GM12873 (cell line): ENCODE results near the gene XRRA1.

Experiments used
- TF ChIP-seq, protein P1 (sequence below): IDR thresholded peaks from 2 replicates; pipeline ENCODE4 v1.5.1; 2012; ENCODE audit warnings: low read depth, mild to moderate bottlenecking, moderate library complexity, low read length, control low read depth; ENCODE audit not compliant: insufficient read depth; ENCODE audit errors: missing control alignments

XRRA1 gene

DNA sequence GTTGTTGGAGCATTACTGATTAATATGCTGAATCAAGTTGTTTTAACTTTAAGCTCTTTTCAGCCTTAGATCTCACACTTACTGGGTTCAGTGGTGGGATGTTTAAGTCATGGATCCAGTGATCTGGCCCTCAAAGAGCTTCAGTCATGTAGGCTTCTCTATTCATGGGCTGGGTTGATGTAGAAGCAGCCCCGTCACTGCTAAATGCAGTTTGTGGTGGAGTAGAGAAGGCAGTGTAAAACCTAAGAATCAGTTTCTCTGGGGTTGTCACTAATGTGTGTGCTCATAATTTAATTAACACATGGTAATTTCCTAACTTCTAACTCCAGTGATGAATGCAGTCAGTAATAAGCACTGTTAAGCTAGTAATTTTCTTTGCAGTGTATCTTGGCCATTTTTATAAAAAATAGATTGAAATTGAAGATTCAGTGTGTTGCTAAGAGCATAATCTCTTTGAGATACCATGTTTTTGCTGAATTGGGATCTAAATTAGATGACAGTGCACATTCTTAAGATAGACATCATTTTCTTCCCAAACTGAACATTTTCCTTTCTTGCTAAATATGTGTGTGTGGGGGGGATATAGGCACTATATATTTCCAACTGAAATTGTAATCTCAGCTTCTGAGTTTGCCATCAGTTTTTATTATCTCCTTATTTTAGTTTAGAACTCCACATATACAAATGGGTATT is 9.2 kb upstream of the XRRA1 start:
- TF ChIP-seq, protein P1, sequence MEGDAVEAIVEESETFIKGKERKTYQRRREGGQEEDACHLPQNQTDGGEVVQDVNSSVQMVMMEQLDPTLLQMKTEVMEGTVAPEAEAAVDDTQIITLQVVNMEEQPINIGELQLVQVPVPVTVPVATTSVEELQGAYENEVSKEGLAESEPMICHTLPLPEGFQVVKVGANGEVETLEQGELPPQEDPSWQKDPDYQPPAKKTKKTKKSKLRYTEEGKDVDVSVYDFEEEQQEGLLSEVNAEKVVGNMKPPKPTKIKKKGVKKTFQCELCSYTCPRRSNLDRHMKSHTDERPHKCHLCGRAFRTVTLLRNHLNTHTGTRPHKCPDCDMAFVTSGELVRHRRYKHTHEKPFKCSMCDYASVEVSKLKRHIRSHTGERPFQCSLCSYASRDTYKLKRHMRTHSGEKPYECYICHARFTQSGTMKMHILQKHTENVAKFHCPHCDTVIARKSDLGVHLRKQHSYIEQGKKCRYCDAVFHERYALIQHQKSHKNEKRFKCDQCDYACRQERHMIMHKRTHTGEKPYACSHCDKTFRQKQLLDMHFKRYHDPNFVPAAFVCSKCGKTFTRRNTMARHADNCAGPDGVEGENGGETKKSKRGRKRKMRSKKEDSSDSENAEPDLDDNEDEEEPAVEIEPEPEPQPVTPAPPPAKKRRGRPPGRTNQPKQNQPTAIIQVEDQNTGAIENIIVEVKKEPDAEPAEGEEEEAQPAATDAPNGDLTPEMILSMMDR: no peak

DNA sequence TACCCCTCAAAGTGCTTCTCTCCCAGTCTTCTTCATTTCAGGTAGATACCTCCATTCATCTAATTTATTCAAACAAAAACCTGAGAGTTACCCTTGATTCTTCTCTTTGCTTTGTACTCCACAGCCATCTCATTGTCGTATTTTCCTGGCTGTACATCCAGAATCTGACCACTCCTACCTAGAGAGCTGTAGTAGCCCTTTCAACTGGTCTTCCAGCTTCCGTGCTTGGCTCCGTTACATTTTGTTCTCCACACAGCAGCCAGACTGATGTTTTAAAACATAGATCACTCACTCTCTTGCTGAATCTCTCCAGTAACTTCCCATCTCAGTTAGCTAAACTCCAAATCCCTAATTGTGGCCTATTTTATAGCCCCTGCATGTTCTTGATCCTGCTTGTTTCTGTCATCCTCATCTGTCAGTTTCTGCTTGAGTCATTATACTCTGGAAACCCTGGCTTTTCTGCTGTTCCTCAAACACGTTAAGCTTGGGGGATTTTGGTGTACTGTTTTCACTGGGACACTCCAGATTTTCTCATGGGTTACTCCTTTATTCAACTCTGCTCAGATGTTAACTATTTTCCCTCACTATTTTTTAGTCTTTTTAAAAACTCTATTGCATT is 7.6 kb upstream of the XRRA1 start:
- TF ChIP-seq, protein P1: no peak

DNA sequence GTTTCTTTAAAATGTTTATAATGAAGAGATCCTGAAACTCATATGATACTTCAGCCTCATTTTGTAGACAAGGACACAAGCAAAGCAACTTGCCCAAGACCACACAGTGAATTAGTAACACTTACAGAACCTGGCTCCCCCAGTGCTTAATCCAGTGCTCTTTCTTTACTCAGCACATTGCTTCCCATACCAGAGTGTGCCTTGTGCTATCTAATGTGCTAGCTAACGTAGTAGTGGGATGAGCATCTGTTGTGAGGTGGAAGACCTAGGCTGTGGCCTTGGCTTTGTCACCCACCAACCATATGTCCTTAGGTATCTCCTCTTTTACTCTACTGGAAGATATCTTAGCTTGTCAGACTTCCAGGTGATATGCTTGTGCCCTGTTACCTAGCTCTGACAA is 5.3 kb upstream of the XRRA1 start:
- TF ChIP-seq, protein P1: no peak

DNA sequence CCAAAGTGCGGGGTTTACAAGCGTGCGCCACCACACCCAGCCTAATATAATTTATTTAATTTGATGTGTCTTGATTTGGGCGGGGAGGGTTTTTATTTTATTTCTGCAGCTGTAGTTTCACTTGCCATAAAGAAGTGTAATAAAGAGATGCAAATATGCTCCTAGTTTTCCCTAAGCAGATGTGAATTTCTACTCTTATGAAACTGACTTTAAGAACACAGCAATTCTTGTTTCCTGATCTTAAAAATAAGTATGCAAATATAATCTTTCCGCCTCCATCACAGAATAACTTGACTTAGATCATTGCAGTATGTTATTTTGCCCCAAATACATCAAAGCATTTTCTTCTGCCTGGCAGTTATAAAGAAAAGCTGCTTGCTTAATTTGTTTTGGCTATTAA is 4.6 kb upstream of the XRRA1 start:
- TF ChIP-seq, protein P1: no peak

DNA sequence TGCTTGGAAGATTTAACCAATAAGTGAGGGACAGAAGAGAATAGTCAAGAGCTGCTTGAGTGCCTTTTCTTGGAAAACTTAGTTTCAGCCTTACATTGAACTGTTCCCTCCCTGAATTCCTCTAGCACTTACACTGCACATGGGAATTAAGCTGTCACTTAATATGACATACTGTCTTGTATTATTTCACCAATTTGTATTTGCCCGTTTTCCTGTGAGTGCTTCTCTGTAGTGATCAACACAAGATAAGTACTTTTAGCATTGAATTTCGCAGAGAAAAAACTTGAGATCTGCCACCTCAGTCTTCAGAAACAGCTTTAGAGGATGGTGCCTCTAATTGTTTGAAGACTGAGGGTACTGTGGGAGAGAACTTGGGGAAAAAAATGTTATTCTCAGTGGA is 3.9 kb upstream of the XRRA1 start:
- TF ChIP-seq, protein P1: no peak

DNA sequence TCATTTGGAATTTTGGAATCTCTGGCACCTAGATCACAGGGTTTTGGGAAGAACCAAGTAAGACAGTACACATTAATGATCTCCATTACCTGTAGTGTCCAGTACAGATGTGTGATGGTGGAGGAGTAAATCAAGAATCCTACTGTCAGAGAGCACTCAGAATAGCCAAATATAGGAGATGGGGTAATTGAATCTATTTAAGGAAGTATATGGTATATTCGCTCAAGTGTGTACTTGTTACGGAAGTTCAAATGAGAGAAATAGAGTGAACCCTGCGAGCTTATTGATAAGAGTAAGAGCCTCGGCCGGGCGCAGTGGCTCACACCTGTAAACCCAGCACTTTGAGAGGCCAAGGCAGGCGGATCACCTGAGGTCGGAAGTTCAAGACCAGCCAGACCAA is 2.3 kb upstream of the XRRA1 start:
- TF ChIP-seq, protein P1: no peak

DNA sequence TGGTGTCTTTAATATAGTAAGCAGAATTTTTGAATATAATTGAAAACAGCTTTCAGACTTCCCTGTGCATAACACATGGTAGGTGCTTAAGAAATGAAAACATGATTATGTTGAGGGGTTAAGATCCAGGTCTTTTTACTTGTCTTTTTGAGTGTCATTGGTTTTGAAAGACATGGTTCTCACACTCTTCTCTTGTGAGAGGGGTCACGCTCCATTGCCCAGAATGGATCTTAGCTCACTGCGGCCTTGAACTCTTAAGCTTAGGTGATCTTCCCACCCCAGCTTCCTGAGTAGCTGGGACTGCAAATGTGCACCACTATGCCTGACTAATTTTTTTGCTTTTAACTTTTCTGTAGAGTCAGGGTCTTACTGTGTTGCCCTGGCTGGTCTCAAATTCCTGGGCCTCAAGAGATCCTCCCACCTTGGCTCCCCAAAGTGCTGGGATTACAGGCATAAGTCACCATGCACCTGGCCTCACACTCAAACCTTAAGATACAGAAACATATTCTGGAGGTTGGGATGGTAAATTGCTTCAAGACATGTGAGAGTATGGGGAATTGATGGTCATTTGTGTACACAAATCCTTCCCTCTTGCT is 1.6 kb upstream of the XRRA1 start:
- TF ChIP-seq, protein P1: no peak
